ENCODE results near the gene HBA2. TPM values are rescaled to one million over a fixed set of nuclear protein-coding genes. Genes with fewer than 3 reads are reported as not detected.

The HBA2 gene
- total and polyA plus RNA-seq, 9 of the 15 experiments (the other 6 are each of a cell fraction or from before 2014, with no cell fraction given) = 40.4 to 853 (median 286) TPM

- TF ChIP-seq SIN3A (IDR thresholded peaks at IDR 0.05; ENCODE audit: borderline replicate concordance in 2 of 2, control insufficient read depth in 1 of 2, low read depth in 2 of 2, low read length in 2 of 2) = peak; percentile 5 to 45; a peak in 2 of 4 replicates
- TF ChIP-seq ZNF232 (CRISPR knock-in tag; IDR thresholded peaks at IDR 0.05) = peak; percentile 100
- TF ChIP-seq ZNF217 (CRISPR knock-in tag; IDR thresholded peaks at IDR 0.05) = peak; percentile 98
- TF ChIP-seq CBX2 (IDR thresholded peaks at IDR 0.05; ENCODE audit: insufficient read depth, low read length, poor library complexity, severe bottlenecking) = no peak
- TF ChIP-seq POLR2AphosphoS5 (IDR thresholded peaks at IDR 0.05; ENCODE audit: control insufficient read depth, insufficient read depth, low read depth, low read length) = no peak
- no peak for TF ChIP-seq MAFG (tag; conservative IDR thresholded peaks at IDR 0.05)
- TF ChIP-seq USF2 (CRISPR knock-in tag; IDR thresholded peaks at IDR 0.05) = 0 out of 2 replicates have a peak, but pooled peaks have one; percentile 4
- TF ChIP-seq NR4A1 (CRISPR knock-in tag; IDR thresholded peaks at IDR 0.05) = no peak; the same call in 1 of the 2 replicates
- TF ChIP-seq NR4A1 (tag; IDR thresholded peaks at IDR 0.05) = peak; percentile 90
- TF ChIP-seq KDM2B (CRISPR knock-in tag; IDR thresholded peaks at IDR 0.05) = peak; percentile 92
- TF ChIP-seq RUNX1 (IDR thresholded peaks at IDR 0.05; ENCODE audit: low read depth) = no peak
- TF ChIP-seq ELK3 (CRISPR knock-in tag; IDR thresholded peaks at IDR 0.05) = no peak
- 0 out of 2 replicates have a peak, but pooled peaks have one; percentile 5 for TF ChIP-seq ZBTB12 (CRISPR knock-in tag; IDR thresholded peaks at IDR 0.05)
- TF ChIP-seq SRSF7 (optimal IDR thresholded peaks at IDR 0.05; ENCODE audit: low read depth, low read length) = no peak
- no peak for TF ChIP-seq ZNF239 (CRISPR knock-in tag; IDR thresholded peaks at IDR 0.05)
- TF ChIP-seq ZNF134 (CRISPR knock-in tag; conservative IDR thresholded peaks at IDR 0.05) = peak; percentile 18; the same call in 1 of the 2 replicates
- TF ChIP-seq BCLAF1 (IDR thresholded peaks at IDR 0.05; ENCODE audit: borderline replicate concordance in 1 of 2, control insufficient read depth in 1 of 2, low read depth in 2 of 2, low read length in 1 of 2) = no peak
- TF ChIP-seq BHLHE40 (IDR thresholded peaks at IDR 0.05; ENCODE audit: low read length) = peak; percentile 90
- peak; percentile 42; the same call in 1 of the 2 replicates for TF ChIP-seq TEAD4 (IDR thresholded peaks at IDR 0.05; ENCODE audit: low read length)
- peak; percentile 99 for TF ChIP-seq TEAD4 (CRISPR knock-in tag; IDR thresholded peaks at IDR 0.05; ENCODE audit: borderline replicate concordance)
These were observed 8.2 kb downstream of the HBA2 start (continued) for GRCh38 chr16:180681-181564.
